HCT116 (cell line): Measurements from ENCODE around the gene GBF1. TPM values are rescaled to one million over a fixed set of nuclear protein-coding genes. Genes with fewer than 3 reads are reported as not detected.

Source experiments
- ATAC-seq: fragments of 200-7000 bp; cut with Tn5 transposase; 2 replicates; pipeline ENCODE4 v1.9.1; 2020; ENCODE audit warnings: mild to moderate bottlenecking, moderate library complexity
- BruUV-seq: library from RNA; stranded (reverse); fragments of 400-500 nt; replicated peaks from 2 replicates; lab custom pipeline; 2021; lab: Mats Ljungman, UMichigan
- CTCF ChIA-PET: fragments of 300-600 bp; sonication (Branson Sonifier 250); formaldehyde crosslinking; loops from one replicate; lab custom pipeline; 2021; ENCODE audit warnings: antibody characterized with exemption; lab: Charles Lee
- POLR2A ChIA-PET: fragments of 300-600, 350-600 bp; sonication (Branson Sonifier 250); formaldehyde crosslinking; loops from one replicate; lab custom pipeline; 2021; ENCODE audit warnings: antibody characterized with exemption; lab: Charles Lee
- RAD21 ChIA-PET, 2 experiments: fragments of 300-600 bp; sonication (Branson Sonifier 250); formaldehyde crosslinking; loops; one replicate each; lab custom pipeline; 2023; ENCODE audit warnings: low total read pairs in 2 of 2; ENCODE audit not compliant: uncharacterized antibody in 2 of 2, unreplicated experiment in 2 of 2, low non-redundant PET in 1 of 2; lab: Charles Lee
- DNase-seq: peaks from one replicate; pipeline ENCODE4 v3.0.0-alpha.2; 2010; ENCODE audit warnings: low read depth, low spot score
- H2AFZ ChIP-seq: fragments of 200-600 bp; shearing (Covaris generic), sonication (generic); 2 replicates; pipeline ENCODE4 v1.6.1; 2017; ENCODE audit warnings: low read depth, mixed run types, mixed read lengths, antibody characterized with exemption, low read length; ENCODE audit not compliant: poor library complexity, severe bottlenecking
- H3K27ac ChIP-seq: 2 replicates; pipeline ENCODE4 v1.5.1; 2012; ENCODE audit warnings: low read depth, low read length
- H3K27me3 ChIP-seq: fragments of 200-600 bp; sonication (generic); 2 replicates; pipeline ENCODE4 v1.6.1; 2016; ENCODE audit warnings: mixed run types, low read length, mixed read lengths; ENCODE audit not compliant: insufficient read depth
- H3K36me3 ChIP-seq, 2 experiments: fragments of 200-500 bp in 1 of 2; fragments of 200-600 bp in 1 of 2; sonication (Bioruptor generic) in 1 of 2; sonication (generic) in 1 of 2; 2 replicates each; pipeline versions ENCODE4 v1.5.1 to v1.6.1; 2014 to 2016; ENCODE audit warnings: low read length in 2 of 2, inconsistent platforms in 1 of 2, mixed read lengths in 1 of 2, mixed run types in 1 of 2; ENCODE audit not compliant: insufficient read depth in 2 of 2, control insufficient read depth in 1 of 2
- H3K4me1 ChIP-seq, 2 experiments: fragments of 200-600 bp in 1 of 2; sonication (generic) in 1 of 2; 2 replicates each; pipeline versions ENCODE4 v1.5.1 to v1.6.1; 2012 to 2017; ENCODE audit warnings: low read length in 2 of 2, inconsistent platforms in 1 of 2, mild to moderate bottlenecking in 1 of 2, mixed read lengths in 1 of 2, mixed run types in 1 of 2, moderate library complexity in 1 of 2; ENCODE audit not compliant: insufficient read depth in 2 of 2, control insufficient read depth in 1 of 2
- H3K4me2 ChIP-seq: fragments of 200-600 bp; sonication (generic); 2 replicates; pipeline ENCODE4 v1.6.1; 2017; ENCODE audit warnings: mixed run types, low read length, mixed read lengths
- H3K4me3 ChIP-seq, 2 experiments: fragments of 200-600 bp in 1 of 2; sonication (generic) in 1 of 2; replicated peaks in 1 of 2; 2 replicates each; pipeline ENCODE4 v1.5.1; 2011 to 2016; ENCODE audit warnings: low read length in 2 of 2, control low read depth in 1 of 2, low read depth in 1 of 2, mild to moderate bottlenecking in 1 of 2, mixed read lengths in 1 of 2, mixed run types in 1 of 2
- H3K79me2 ChIP-seq: fragments of 200-600 bp; sonication (generic); 2 replicates; pipeline ENCODE4 v1.6.1; 2017; ENCODE audit warnings: mild to moderate bottlenecking, mixed run types, low read length, moderate library complexity, mixed read lengths; ENCODE audit not compliant: insufficient read depth
- H3K9ac ChIP-seq: fragments of 200-600 bp; sonication (generic); 2 replicates; pipeline ENCODE4 v1.6.1; 2016; ENCODE audit warnings: low read length, mixed read lengths
- H3K9me2 ChIP-seq: fragments of 200-600 bp; sonication (generic), shearing (Covaris generic); 2 replicates; pipeline ENCODE4 v1.6.1; 2017; ENCODE audit warnings: mixed run types, mild to moderate bottlenecking, moderate library complexity; ENCODE audit not compliant: insufficient read depth
- H3K9me3 ChIP-seq, 2 experiments: fragments of 200-500 bp in 1 of 2; fragments of 200-600 bp in 1 of 2; sonication (Bioruptor generic) in 1 of 2; sonication (generic) in 1 of 2; 2 replicates each; pipeline ENCODE4 v1.6.1; 2014 to 2017; ENCODE audit warnings: low read length in 2 of 2, mixed read lengths in 2 of 2, inconsistent platforms in 1 of 2, low read depth in 1 of 2, mild to moderate bottlenecking in 1 of 2, mixed run types in 1 of 2, moderate library complexity in 1 of 2; ENCODE audit not compliant: control insufficient read depth in 1 of 2, insufficient read depth in 1 of 2
- H4K20me1 ChIP-seq: fragments of 200-600 bp; sonication (generic), shearing (Covaris generic); 2 replicates; pipeline ENCODE4 v1.6.1; 2017; ENCODE audit warnings: mixed run types, mild to moderate bottlenecking, moderate library complexity; ENCODE audit not compliant: insufficient read depth
- CBX3 ChIP-seq: IDR thresholded peaks from 2 replicates; pipeline ENCODE4 v1.6.1; 2012; ENCODE audit warnings: low read depth
- EGR1 ChIP-seq: IDR thresholded peaks from 2 replicates; pipeline ENCODE4 v1.6.1; 2012; ENCODE audit warnings: low read depth
- EZH2 ChIP-seq: fragments of 200-600 bp; sonication (generic); IDR thresholded peaks from 2 replicates; pipeline ENCODE4 v1.6.1; 2017; ENCODE audit warnings: antibody characterized with exemption, mixed run types
- EZH2phosphoT487 ChIP-seq: fragments of 200-600 bp; IDR thresholded peaks from 2 replicates; pipeline ENCODE4 v1.6.1; 2018; ENCODE audit warnings: antibody characterized with exemption, borderline replicate concordance
- FOSL1 ChIP-seq: IDR thresholded peaks from 2 replicates; pipeline ENCODE4 v1.6.1; 2012; ENCODE audit warnings: low read depth
- JUND ChIP-seq: IDR thresholded peaks from 2 replicates; pipeline ENCODE4 v1.6.1; 2012
- POLR2AphosphoS5 ChIP-seq: IDR thresholded peaks from 2 replicates; pipeline ENCODE4 v1.6.1; 2011; ENCODE audit warnings: mild to moderate bottlenecking, low read depth, low read length, moderate library complexity
- RAD21 ChIP-seq: IDR thresholded peaks from 2 replicates; pipeline ENCODE4 v1.6.1; 2012; ENCODE audit warnings: low read depth, mild to moderate bottlenecking
- SIN3A ChIP-seq: IDR thresholded peaks from 2 replicates; pipeline ENCODE4 v1.6.1; 2012; ENCODE audit warnings: low read depth
- SP1 ChIP-seq: IDR thresholded peaks from 2 replicates; pipeline ENCODE4 v1.6.1; 2012; ENCODE audit warnings: low read depth
- SRF ChIP-seq: IDR thresholded peaks from 2 replicates; pipeline ENCODE4 v1.6.1; 2012; ENCODE audit warnings: low read depth
- TCF7L2 ChIP-seq: IDR thresholded peaks from 2 replicates; pipeline ENCODE4 v1.7.0; 2011; ENCODE audit warnings: borderline replicate concordance, inconsistent platforms; ENCODE audit not compliant: insufficient read depth, insufficient read length; ENCODE audit errors: extremely low read depth
- YY1 ChIP-seq: IDR thresholded peaks from 2 replicates; pipeline ENCODE4 v1.6.1; 2011; ENCODE audit warnings: low read length, low read depth, moderate library complexity, mild to moderate bottlenecking; ENCODE audit not compliant: insufficient replicate concordance; ENCODE audit errors: extremely low read depth
- ZFX ChIP-seq: fragments of 450-650 bp; IDR thresholded peaks from 2 replicates; pipeline ENCODE4 v1.6.1; 2017
- ZNF274 ChIP-seq: fragments of 200-500 bp; sonication (Bioruptor generic); IDR thresholded peaks from 2 replicates; pipeline ENCODE4 v1.6.1; 2014; ENCODE audit warnings: mild to moderate bottlenecking, low read depth, low read length, inconsistent platforms
- intact Hi-C: fragments of 100-400 bp; cut with micrococcal nuclease; formaldehyde crosslinking; loops from 2 replicates; pipeline ENCODE4 v1.10.0; 2022
- total RNA-seq: library from RNA; stranded (reverse); gene quantifications from one replicate; pipeline ENCODE4 v1.2.1, GENCODE V29; 2021; ENCODE audit not compliant: unreplicated experiment
- TF ChIP-seq, protein P1 (sequence below), 3 experiments: fragments of 200-600 bp in 1 of 3; sonication (generic) in 1 of 3; IDR thresholded peaks in 2 of 3; conservative IDR thresholded peaks in 1 of 3; 2 replicates each; pipeline ENCODE4 v1.5.1; 2012 to 2017; ENCODE audit warnings: low read depth in 2 of 3, low read length in 2 of 3, antibody characterized with exemption in 1 of 3, borderline replicate concordance in 1 of 3, control low read depth in 1 of 3, mild to moderate bottlenecking in 1 of 3, mixed read lengths in 1 of 3, mixed run types in 1 of 3, moderate library complexity in 1 of 3; ENCODE audit not compliant: insufficient read depth in 1 of 3
- TF ChIP-seq, protein P2 (sequence below): IDR thresholded peaks from 2 replicates; pipeline ENCODE4 v1.6.1; 2012
- TF ChIP-seq, protein P3 (sequence below): IDR thresholded peaks from 2 replicates; pipeline ENCODE4 v1.6.1; 2012; ENCODE audit warnings: low read depth

GBF1 gene
- total RNA-seq, 1 experiment from 2014 or later: 58.9 TPM

DNA sequence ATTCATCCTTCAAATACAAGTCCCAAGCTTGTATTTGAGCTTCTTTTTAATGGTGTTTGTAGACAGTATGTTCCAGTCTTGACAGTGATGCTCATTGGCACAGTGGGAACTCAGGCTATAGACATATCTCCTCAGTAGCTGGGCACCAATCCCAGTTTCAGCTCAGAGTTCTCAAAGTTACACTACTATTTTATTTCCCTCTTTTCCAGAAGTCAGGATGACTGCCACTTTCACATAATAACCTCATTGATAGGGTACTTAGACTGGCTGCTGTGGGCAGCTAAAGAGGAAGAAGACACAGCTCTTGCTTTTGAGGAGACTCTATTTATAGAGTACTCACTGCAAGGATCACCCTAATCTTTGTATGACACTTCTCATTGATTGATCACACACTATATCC lies 2.4 kb downstream of the GBF1 start:
- CTCF ChIA-PET: interaction anchor here (0.9 to 6.6 kb wide), 3 partner anchors 16 to 78 kb away, joined by 3 to 34 read pairs (median 3); no protein-coding TSS in a partner anchor
- Histone ChIP-seq H3K79me2 (peaks cover 70% of the 10 kb centered on the region), H4K20me1 (peaks cover 11% of the 10 kb centered on the region; the same call in 1 of the 2 replicates), H3K9me3 (no peaks in the 10 kb centered on the region), H3K4me2 (0 out of 2 replicates have a peak overlapping the region, but pooled peaks have one; percentile 91), H3K9me2 (no peaks in the 10 kb centered on the region)
- no peak for ATAC-seq
- TF ChIP-seq EGR1 (no peak), EZH2 (no peak), YY1 (no peak), CBX3 (no peak), RAD21 (no peak), SIN3A (no peak), JUND (no peak), SP1 (no peak), ZFX (no peak), SRF (no peak), ZNF274 (no peak), EZH2phosphoT487 (no peak), TCF7L2 (no peak), POLR2AphosphoS5 (no peak), FOSL1 (no peak)
- TF ChIP-seq, protein P1, sequence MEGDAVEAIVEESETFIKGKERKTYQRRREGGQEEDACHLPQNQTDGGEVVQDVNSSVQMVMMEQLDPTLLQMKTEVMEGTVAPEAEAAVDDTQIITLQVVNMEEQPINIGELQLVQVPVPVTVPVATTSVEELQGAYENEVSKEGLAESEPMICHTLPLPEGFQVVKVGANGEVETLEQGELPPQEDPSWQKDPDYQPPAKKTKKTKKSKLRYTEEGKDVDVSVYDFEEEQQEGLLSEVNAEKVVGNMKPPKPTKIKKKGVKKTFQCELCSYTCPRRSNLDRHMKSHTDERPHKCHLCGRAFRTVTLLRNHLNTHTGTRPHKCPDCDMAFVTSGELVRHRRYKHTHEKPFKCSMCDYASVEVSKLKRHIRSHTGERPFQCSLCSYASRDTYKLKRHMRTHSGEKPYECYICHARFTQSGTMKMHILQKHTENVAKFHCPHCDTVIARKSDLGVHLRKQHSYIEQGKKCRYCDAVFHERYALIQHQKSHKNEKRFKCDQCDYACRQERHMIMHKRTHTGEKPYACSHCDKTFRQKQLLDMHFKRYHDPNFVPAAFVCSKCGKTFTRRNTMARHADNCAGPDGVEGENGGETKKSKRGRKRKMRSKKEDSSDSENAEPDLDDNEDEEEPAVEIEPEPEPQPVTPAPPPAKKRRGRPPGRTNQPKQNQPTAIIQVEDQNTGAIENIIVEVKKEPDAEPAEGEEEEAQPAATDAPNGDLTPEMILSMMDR (IDR thresholded peaks at IDR 0.05 in 2 of 3, conservative IDR thresholded peaks at IDR 0.05 in 1 of 3; ENCODE audit: borderline replicate concordance in 1 of 3, insufficient read depth in 1 of 3, low read depth in 2 of 3, low read length in 2 of 3): no peak
- TF ChIP-seq, protein P2, sequence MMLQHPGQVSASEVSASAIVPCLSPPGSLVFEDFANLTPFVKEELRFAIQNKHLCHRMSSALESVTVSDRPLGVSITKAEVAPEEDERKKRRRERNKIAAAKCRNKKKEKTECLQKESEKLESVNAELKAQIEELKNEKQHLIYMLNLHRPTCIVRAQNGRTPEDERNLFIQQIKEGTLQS: no peak
- TF ChIP-seq, protein P3, sequence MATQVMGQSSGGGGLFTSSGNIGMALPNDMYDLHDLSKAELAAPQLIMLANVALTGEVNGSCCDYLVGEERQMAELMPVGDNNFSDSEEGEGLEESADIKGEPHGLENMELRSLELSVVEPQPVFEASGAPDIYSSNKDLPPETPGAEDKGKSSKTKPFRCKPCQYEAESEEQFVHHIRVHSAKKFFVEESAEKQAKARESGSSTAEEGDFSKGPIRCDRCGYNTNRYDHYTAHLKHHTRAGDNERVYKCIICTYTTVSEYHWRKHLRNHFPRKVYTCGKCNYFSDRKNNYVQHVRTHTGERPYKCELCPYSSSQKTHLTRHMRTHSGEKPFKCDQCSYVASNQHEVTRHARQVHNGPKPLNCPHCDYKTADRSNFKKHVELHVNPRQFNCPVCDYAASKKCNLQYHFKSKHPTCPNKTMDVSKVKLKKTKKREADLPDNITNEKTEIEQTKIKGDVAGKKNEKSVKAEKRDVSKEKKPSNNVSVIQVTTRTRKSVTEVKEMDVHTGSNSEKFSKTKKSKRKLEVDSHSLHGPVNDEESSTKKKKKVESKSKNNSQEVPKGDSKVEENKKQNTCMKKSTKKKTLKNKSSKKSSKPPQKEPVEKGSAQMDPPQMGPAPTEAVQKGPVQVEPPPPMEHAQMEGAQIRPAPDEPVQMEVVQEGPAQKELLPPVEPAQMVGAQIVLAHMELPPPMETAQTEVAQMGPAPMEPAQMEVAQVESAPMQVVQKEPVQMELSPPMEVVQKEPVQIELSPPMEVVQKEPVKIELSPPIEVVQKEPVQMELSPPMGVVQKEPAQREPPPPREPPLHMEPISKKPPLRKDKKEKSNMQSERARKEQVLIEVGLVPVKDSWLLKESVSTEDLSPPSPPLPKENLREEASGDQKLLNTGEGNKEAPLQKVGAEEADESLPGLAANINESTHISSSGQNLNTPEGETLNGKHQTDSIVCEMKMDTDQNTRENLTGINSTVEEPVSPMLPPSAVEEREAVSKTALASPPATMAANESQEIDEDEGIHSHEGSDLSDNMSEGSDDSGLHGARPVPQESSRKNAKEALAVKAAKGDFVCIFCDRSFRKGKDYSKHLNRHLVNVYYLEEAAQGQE: no peak
- TF ChIP-seq, all 23 proteins: peak for 0
- no peak overlapping the region for H3K27ac ChIP-seq
- intact Hi-C loops: no loop called here
- ChIA-PET RAD21 (no interaction called here), POLR2A (interaction anchor here (0.7 kb wide), 1 partner anchor 10 kb away, joined by 3 read pairs; no protein-coding TSS in a partner anchor)
- no peak overlapping the region for H3K9ac ChIP-seq
- H3K4me3 ChIP-seq: no peak overlapping the region
- H3K36me3 ChIP-seq: 0 out of 4 replicates have a peak, but pooled peaks cover 0 to 2% of the 10 kb centered on the region in 2 experiments
- peaks cover 20 to 41% of the 10 kb centered on the region in 2 experiments for H3K4me1 ChIP-seq
- no peak overlapping the region for H2AFZ ChIP-seq
- no peaks in the 10 kb centered on the region for H3K27me3 ChIP-seq
- DNase-seq: no peak
- no TSS peak for BruUV-seq
